Left ventricle myocardium inferior (tissue), 1 donor: ENCODE results near the gene RELA. TPM values are rescaled to one million over a fixed set of nuclear protein-coding genes. Genes with fewer than 3 reads are reported as not detected.
A peak's percentile ranks its signal among the peaks of the same experiment; 100 is the strongest.

Experiments used
- DNase-seq: peaks from one replicate; pipeline ENCODE4 v3.0.0-alpha.2; 2020
- H3K27ac ChIP-seq: fragments of 200-600 bp; replicated peaks from 2 replicates; pipeline ENCODE4 v1.8.0; 2021
- H3K27me3 ChIP-seq: fragments of 200-600 bp; 2 replicates; pipeline ENCODE4 v1.8.0; 2021; ENCODE audit warnings: low read depth
- H3K36me3 ChIP-seq: fragments of 200-600 bp; 2 replicates; pipeline ENCODE4 v1.8.0; 2021
- H3K4me1 ChIP-seq: fragments of 200-600 bp; 2 replicates; pipeline ENCODE4 v1.8.0; 2021
- H3K4me3 ChIP-seq: fragments of 200-600 bp; 2 replicates; pipeline ENCODE4 v1.8.0; 2021; ENCODE audit warnings: mild to moderate bottlenecking, moderate library complexity
- H3K9me3 ChIP-seq: fragments of 200-600 bp; replicated peaks from 2 replicates; pipeline ENCODE4 v1.8.0; 2021
- intact Hi-C: fragments of 100-400 bp; cut with micrococcal nuclease; formaldehyde crosslinking; loops from one replicate; pipeline ENCODE4 v1.11.0; 2022
- total RNA-seq: library from RNA; stranded (reverse); fragmentation: NEBNext Ultra II Directional; extraction: Animal tissue kit (Norgen Biotek cat#: 25700); gene quantifications from one replicate; pipeline ENCODE4 v1.2.1, GENCODE V29; 2021
- TF ChIP-seq, protein P1 (sequence below): fragments of 200-600 bp; IDR thresholded peaks from 2 replicates; pipeline ENCODE4 v1.8.0; 2021; ENCODE audit warnings: antibody characterized with exemption, mild to moderate bottlenecking, borderline replicate concordance
- donor health status: DM: no; HTN: yes; CAD: no; lungs with severe emphysema.

The RELA gene
- total RNA-seq, 1 donor from 2014 or later: 33.8 TPM

DNA sequence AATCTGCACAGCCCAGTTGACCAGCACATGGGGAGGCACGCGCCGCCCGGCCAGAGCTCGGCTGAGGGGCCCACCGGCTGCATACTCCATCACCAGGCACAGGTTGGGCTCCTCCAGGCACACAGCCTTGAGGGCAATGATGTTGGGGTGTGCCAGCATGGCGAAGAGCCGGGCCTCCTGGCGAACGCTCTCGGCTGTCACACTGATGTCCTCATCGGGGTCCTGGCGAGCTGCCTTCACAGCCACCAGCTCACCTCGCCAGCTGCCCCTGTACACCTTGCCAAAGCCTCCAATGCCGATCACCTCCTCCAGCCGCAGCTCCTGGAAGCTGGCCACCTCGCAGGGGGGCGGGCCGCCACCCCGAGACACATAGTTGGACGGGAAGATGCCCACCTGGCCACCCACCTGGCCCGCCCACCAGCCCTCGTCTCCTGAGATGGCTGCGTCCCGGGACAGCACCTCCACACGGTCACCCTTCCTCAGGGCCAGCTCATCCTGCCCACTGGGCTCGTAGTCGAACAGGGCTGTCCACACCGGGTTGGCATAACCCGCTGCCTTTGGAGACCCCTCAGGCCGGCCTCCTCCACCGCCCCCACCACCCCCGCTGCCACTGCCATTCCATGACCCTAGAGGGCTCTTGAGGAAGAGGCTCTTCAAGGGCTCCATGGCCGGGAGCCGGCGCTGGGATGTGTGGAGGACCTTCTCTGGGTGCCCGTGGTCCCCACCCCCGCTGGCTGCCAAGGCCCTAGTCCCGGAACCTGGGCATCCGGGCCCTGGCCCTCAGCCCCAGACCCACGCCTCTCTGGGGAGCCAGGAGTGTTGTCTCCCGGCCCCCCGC, 49.4 kb downstream of the RELA start:
- TF ChIP-seq, protein P1, sequence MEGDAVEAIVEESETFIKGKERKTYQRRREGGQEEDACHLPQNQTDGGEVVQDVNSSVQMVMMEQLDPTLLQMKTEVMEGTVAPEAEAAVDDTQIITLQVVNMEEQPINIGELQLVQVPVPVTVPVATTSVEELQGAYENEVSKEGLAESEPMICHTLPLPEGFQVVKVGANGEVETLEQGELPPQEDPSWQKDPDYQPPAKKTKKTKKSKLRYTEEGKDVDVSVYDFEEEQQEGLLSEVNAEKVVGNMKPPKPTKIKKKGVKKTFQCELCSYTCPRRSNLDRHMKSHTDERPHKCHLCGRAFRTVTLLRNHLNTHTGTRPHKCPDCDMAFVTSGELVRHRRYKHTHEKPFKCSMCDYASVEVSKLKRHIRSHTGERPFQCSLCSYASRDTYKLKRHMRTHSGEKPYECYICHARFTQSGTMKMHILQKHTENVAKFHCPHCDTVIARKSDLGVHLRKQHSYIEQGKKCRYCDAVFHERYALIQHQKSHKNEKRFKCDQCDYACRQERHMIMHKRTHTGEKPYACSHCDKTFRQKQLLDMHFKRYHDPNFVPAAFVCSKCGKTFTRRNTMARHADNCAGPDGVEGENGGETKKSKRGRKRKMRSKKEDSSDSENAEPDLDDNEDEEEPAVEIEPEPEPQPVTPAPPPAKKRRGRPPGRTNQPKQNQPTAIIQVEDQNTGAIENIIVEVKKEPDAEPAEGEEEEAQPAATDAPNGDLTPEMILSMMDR: no peak
- Histone ChIP-seq H3K4me3 (peak overlapping the region; percentile 93), H3K27ac (peak overlapping the region; percentile 94), H3K4me1 (peaks cover 88% of the 10 kb centered on the region), H3K9me3 (no peaks in the 10 kb centered on the region), H3K36me3 (peaks cover 55% of the 10 kb centered on the region), H3K27me3 (no peaks in the 10 kb centered on the region)
- intact Hi-C loops: no loop called here
- no peak for DNase-seq

- intact Hi-C loops: no loop called here
- H3K4me3 ChIP-seq: peak overlapping the region; percentile 93
Measured at GRCh38 chr11:65612691-65613090, 50.0 kb downstream of the RELA start.

DNA sequence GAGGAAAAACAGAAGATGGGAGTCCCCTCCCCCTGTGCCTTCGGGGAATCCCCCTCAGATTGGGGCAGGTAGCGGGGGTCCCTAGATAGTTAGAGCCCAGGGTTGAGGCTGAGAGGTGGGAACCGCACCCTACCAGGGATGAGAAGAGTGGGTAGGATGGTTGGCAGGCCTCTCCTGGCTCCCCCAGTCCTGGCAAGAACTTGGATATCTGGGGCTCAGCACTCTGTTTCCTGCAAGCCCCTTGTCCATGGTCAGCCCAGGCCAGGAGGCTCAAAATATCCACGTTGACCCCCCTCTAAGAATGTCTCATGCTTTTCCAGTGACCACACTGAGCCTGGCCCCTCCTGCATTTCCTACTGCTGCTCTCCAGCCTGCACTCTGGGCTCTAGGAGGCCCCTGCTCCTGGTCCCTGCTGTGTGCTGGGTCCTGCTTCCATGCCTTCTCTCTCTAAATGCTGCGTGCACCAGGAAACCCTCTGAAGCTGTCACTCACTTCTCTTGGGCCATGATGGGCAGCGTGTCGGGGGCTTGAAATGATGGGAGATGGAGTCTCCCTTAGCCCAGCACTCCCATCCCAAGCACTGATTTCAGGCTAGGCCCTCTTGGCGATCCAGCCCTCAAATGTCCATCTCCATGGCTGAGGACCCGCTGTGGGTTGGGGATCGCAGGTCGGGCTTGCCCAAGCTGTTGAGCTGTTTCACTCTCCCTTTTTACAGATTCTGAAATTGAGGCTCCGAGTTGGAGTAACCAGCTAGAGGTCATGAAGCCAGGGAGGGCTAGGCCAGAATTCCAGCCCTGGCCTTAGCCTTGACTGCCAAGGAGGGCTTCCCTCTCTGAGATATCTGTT, 50.7 kb downstream of the RELA start:
- Histone ChIP-seq H3K4me3 (peak overlapping the region; percentile 93), H3K27ac (peak overlapping the region; percentile 94), H3K4me1 (peaks cover 91% of the 10 kb centered on the region), H3K9me3 (no peaks in the 10 kb centered on the region), H3K36me3 (peaks cover 53% of the 10 kb centered on the region), H3K27me3 (no peaks in the 10 kb centered on the region)
- TF ChIP-seq, protein P1: no peak
- DNase-seq: no peak
- intact Hi-C loops: no loop called here

More at GRCh38 chr11:65612691-65613090, 50.0 kb downstream of the RELA start:
- peaks cover 55% of the 10 kb centered on the region for H3K36me3 ChIP-seq
- no peaks in the 10 kb centered on the region for H3K9me3 ChIP-seq
- no peaks in the 10 kb centered on the region for H3K27me3 ChIP-seq
- TF ChIP-seq, protein P1: no peak
- DNase-seq: no peak
- peaks cover 91% of the 10 kb centered on the region for H3K4me1 ChIP-seq
- peak overlapping the region; percentile 94 for H3K27ac ChIP-seq

DNA sequence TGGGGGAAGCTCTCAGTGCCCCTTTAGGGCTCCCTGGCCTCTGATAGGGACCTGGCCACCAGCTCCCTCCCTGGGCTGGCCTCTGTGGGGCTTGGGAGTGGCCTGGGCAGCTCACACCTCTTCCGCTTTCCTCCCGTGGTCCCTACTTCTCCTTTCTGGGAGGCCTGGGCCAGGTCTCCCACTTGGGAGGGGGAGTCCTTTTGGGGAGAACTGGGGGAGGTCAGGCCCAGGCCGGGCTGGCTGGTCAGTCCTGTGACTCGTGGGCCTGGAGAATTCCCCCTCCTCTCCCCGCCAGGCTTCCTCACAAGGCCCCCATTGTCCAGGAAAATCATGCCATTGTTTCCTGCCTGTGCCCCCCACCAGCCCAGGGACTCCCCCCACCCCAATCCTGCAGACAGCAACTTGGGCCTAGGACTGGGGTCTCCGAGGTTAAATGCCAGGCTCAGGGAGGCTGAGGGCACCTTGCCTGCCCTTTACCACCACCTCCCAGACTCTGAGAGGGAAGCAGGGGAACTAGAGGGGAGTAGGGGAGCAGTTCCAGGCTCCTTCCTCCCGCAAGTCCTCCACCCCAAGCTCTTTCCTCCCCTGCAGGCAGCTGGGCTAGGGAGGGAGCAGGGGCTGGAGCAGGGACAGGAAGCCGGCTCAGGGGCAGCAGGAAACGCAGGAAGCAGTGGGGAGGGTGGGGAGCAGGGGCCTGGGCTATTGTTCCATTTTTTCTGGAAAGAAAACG, 51.5 kb downstream of the RELA start:
- peak; percentile 68 for DNase-seq
- peaks cover 57% of the 10 kb centered on the region for H3K36me3 ChIP-seq
- TF ChIP-seq, protein P1: no peak
- intact Hi-C loops: no loop called here
- no peaks in the 10 kb centered on the region for H3K27me3 ChIP-seq
- peak overlapping the region; percentile 94 for H3K27ac ChIP-seq
- H3K9me3 ChIP-seq: no peaks in the 10 kb centered on the region
- peaks cover 90% of the 10 kb centered on the region for H3K4me1 ChIP-seq
- H3K4me3 ChIP-seq: peak overlapping the region; percentile 93

- Histone ChIP-seq H3K4me1 (peaks cover 88% of the 10 kb centered on the region), H3K9me3 (no peaks in the 10 kb centered on the region), H3K27ac (peak overlapping the region; percentile 94), H3K36me3 (peaks cover 65% of the 10 kb centered on the region), H3K4me3 (peak overlapping the region; percentile 93), H3K27me3 (no peaks in the 10 kb centered on the region)
- DNase-seq: no peak
- TF ChIP-seq, protein P1: no peak
- intact Hi-C loops: no loop called here
Measured at GRCh38 chr11:65610404-65610803, 52.3 kb downstream of the RELA start.
